IMR-90 (cell line): ENCODE data around the gene SLC35B2. TPM values are rescaled to one million over a fixed set of nuclear protein-coding genes. Genes with fewer than 3 reads are reported as not detected.

Experiments used
- ATAC-seq: fragments of 200-7000 bp; cut with Tn5 transposase; 2 replicates; pipeline ENCODE4 v1.9.1; 2020; ENCODE audit warnings: low read depth, mild to moderate bottlenecking, moderate library complexity
- BruUV-seq: library from RNA; stranded (reverse); fragments of 400-500 nt; replicated peaks from 2 replicates; lab custom pipeline; 2021; lab: Mats Ljungman, UMichigan
- CTCF ChIA-PET: fragments of 300-600 bp; formaldehyde crosslinking; extraction: SDS; loops from one replicate; lab custom pipeline; 2021; ENCODE audit warnings: antibody characterized with exemption; lab: Yijun Ruan, JAX
- POLR2A ChIA-PET: fragments of 300-600 bp; sonication (Branson Sonifier 250); formaldehyde crosslinking; loops from one replicate; lab custom pipeline; 2022; ENCODE audit warnings: antibody characterized with exemption; ENCODE audit not compliant: unreplicated experiment; lab: Charles Lee
- DNase-seq: peaks from one replicate; pipeline ENCODE4 v3.0.0; 2013
- H2AFZ ChIP-seq: replicated peaks from 2 replicates; pipeline ENCODE3; 2013; ENCODE audit warnings: low read length, mild to moderate bottlenecking; ENCODE audit not compliant: poor library complexity
- H2AK5ac ChIP-seq: 2 replicates; pipeline ENCODE4 v1.6.1; 2013; ENCODE audit warnings: low read depth, low read length, inconsistent platforms
- H2AK9ac ChIP-seq: replicated peaks from 2 replicates; pipeline ENCODE3; 2013; ENCODE audit warnings: mild to moderate bottlenecking, low read depth, low read length, moderate library complexity; ENCODE audit not compliant: poor library complexity
- H2BK120ac ChIP-seq: 2 replicates; pipeline ENCODE4 v1.6.1; 2013; ENCODE audit warnings: low read depth, low read length, inconsistent platforms
- H2BK15ac ChIP-seq: 3 replicates; pipeline ENCODE4 v1.6.1; 2013; ENCODE audit warnings: low read depth, low read length, inconsistent platforms
- H2BK20ac ChIP-seq: 2 replicates; pipeline ENCODE4 v1.6.1; 2013; ENCODE audit warnings: low read depth, mild to moderate bottlenecking, inconsistent platforms, low read length, moderate library complexity
- H2BK5ac ChIP-seq: 2 replicates; pipeline ENCODE4 v1.6.1; 2013; ENCODE audit warnings: mild to moderate bottlenecking, low read depth, low read length, inconsistent platforms; ENCODE audit not compliant: poor library complexity, severe bottlenecking
- H3K14ac ChIP-seq: replicated peaks from 2 replicates; pipeline ENCODE4 v1.6.1; 2013; ENCODE audit warnings: low read depth, low read length, inconsistent platforms
- H3K18ac ChIP-seq: 2 replicates; pipeline ENCODE4 v1.6.1; 2013; ENCODE audit warnings: low read depth, low read length, control low read depth
- H3K23ac ChIP-seq: 2 replicates; pipeline ENCODE4 v1.6.1; 2013; ENCODE audit warnings: low read depth, low read length, inconsistent platforms
- H3K27ac ChIP-seq: 2 replicates; pipeline ENCODE4 v1.5.1; 2013; ENCODE audit warnings: mild to moderate bottlenecking, control low read depth, low read length; ENCODE audit not compliant: insufficient read depth
- H3K27me3 ChIP-seq: 2 replicates; pipeline ENCODE4 v1.6.1; 2013; ENCODE audit warnings: low read length; ENCODE audit not compliant: control insufficient read depth, insufficient read depth
- H3K36me3 ChIP-seq: 2 replicates; pipeline ENCODE4 v1.6.1; 2013; ENCODE audit warnings: low read length, mixed read lengths; ENCODE audit not compliant: control insufficient read depth, insufficient read depth
- H3K4ac ChIP-seq: 2 replicates; pipeline ENCODE4 v1.6.1; 2013; ENCODE audit warnings: low read depth, low read length, inconsistent platforms
- H3K4me1 ChIP-seq: 2 replicates; pipeline ENCODE4 v1.6.1; 2013; ENCODE audit warnings: low read length, mixed read lengths; ENCODE audit not compliant: control insufficient read depth, insufficient read depth
- H3K4me2 ChIP-seq: 2 replicates; pipeline ENCODE4 v1.6.1; 2013; ENCODE audit warnings: low read depth, mild to moderate bottlenecking, control low read depth, low read length, moderate library complexity
- H3K4me3 ChIP-seq: 2 replicates; pipeline ENCODE4 v1.5.1; 2013; ENCODE audit warnings: low read depth, mild to moderate bottlenecking, control low read depth, low read length, moderate library complexity; ENCODE audit not compliant: insufficient read depth
- H3K56ac ChIP-seq: 2 replicates; pipeline ENCODE4 v1.6.1; 2013; ENCODE audit warnings: low read length, inconsistent platforms; ENCODE audit not compliant: insufficient read depth; ENCODE audit errors: extremely low read depth
- H3K79me1 ChIP-seq, 2 experiments: 2 replicates each; pipeline ENCODE4 v1.6.1; 2013; ENCODE audit warnings: low read length in 2 of 2, inconsistent platforms in 1 of 2, low read depth in 1 of 2
- H3K9ac ChIP-seq: 2 replicates; pipeline ENCODE4 v1.6.1; 2013; ENCODE audit warnings: low read depth, low read length, control low read depth
- H3K9me1 ChIP-seq: 2 replicates; pipeline ENCODE4 v1.6.1; 2013; ENCODE audit warnings: low read length, inconsistent platforms; ENCODE audit not compliant: insufficient read depth
- H3K9me3 ChIP-seq: 2 replicates; pipeline ENCODE4 v1.6.1; 2013; ENCODE audit warnings: low read length; ENCODE audit not compliant: control insufficient read depth, insufficient read depth
- H4K20me1 ChIP-seq: 2 replicates; pipeline ENCODE4 v1.6.1; 2013; ENCODE audit warnings: low read length, inconsistent platforms; ENCODE audit not compliant: insufficient read depth
- H4K5ac ChIP-seq: 2 replicates; pipeline ENCODE4 v1.6.1; 2013; ENCODE audit warnings: mild to moderate bottlenecking, low read depth, low read length, control low read depth
- H4K8ac ChIP-seq, 2 experiments: 2 replicates each; pipeline ENCODE4 v1.6.1; 2013; ENCODE audit warnings: low read depth in 2 of 2, low read length in 2 of 2, control low read depth in 1 of 2, inconsistent platforms in 1 of 2
- H4K91ac ChIP-seq: 2 replicates; pipeline ENCODE4 v1.6.1; 2013; ENCODE audit warnings: low read depth, low read length, inconsistent platforms; ENCODE audit not compliant: insufficient read depth
- FOS ChIP-seq: fragments of 150-350 bp; IDR thresholded peaks from 2 replicates; pipeline ENCODE4 v1.6.1; 2016; ENCODE audit warnings: low read depth, low read length
- SMC3 ChIP-seq: fragments of 150-350 bp; IDR thresholded peaks from 2 replicates; pipeline ENCODE4 v1.6.1; 2016; ENCODE audit warnings: low read depth, mild to moderate bottlenecking, antibody characterized with exemption, low read length, moderate library complexity
- WGBS, 2 experiments: methylation state at CpG; one replicate each; pipeline versions ENCODE4 v1.1.5 to v1.1.7; 2013; ENCODE audit warnings: missing lambda C conversion rate in 2 of 2; ENCODE audit not compliant: insufficient read length in 1 of 2; ENCODE audit errors: extremely low coverage in 2 of 2; 5-methylcytosine and 5-hydroxymethylcytosine counted together
- dilution Hi-C: fragments of 300-500 bp; cut with HindIII; formaldehyde crosslinking; loops from one replicate; pipeline ENCODE4 v1.14.3; 2018; ENCODE audit warnings: low sequenced_read_pairs; ENCODE audit not compliant: unreplicated experiment
- in situ Hi-C: fragments of 300-500 bp; cut with MboI; formaldehyde crosslinking; loops from 3 replicates; pipeline ENCODE4 v1.14.3; 2019; ENCODE audit warnings: low sequenced_read_pairs, inconsistent platforms, mixed read lengths
- intact Hi-C: fragments of 100-400 bp; cut with micrococcal nuclease; formaldehyde crosslinking; loops from 2 replicates; pipeline ENCODE4 v1.10.0; 2022
- polyA plus RNA-seq, 3 experiments: library from polyadenylated mRNA; depleted of rRNA; stranded (reverse); fragments of >200 nt; gene quantifications; 2 replicates each; pipeline ENCODE4 v1.2.3, GENCODE V29; 2012; ENCODE audit warnings: low replicate concordance in 1 of 3
- total RNA-seq: library from RNA; depleted of rRNA; stranded (reverse); fragments of >200 nt; gene quantifications from 2 replicates; pipeline ENCODE4 v1.2.3, GENCODE V29; 2012
- TF ChIP-seq, protein P1 (sequence below): fragments of 150-350 bp; IDR thresholded peaks from 2 replicates; pipeline ENCODE4 v1.6.1; 2016; ENCODE audit warnings: low read depth, mild to moderate bottlenecking, low read length, moderate library complexity, borderline replicate concordance

SLC35B2 gene
- total and polyA plus RNA-seq, 2 of the 4 experiments (the other 2 are of a cell fraction), result 51.4 to 89.9 TPM

DNA sequence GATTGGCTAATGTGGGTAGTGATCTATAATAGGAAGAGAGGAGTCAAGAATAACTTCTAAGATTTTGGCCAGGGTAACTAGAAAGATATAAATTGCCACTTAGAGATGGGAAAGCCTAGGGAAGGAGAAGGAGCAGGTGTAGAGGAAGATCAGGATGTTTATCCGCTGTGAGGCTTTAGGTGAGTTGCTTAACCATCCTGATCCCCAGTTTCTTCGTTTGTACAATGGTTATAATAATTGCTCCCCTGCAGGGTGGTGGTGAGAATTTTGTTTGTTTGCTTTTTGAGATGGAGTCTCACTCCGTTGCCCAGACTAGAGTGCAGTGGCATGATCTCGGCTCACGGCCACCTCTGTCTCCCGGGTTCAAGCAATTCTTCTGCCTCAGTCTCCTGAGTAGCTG is 43.0 kb downstream of the SLC35B2 start:
- Histone ChIP-seq H3K14ac (no peak overlapping the region), H3K4me3 (no peak overlapping the region), H2BK5ac (no peak overlapping the region), H3K4me1 (no peaks in the 10 kb centered on the region), H3K56ac (no peak overlapping the region), H2BK15ac (no peak overlapping the region), H2BK120ac (no peak overlapping the region), H2AK5ac (no peak overlapping the region), H3K79me1 (no peaks in the 10 kb centered on the region), H4K5ac (no peak overlapping the region), H2AK9ac (no peak overlapping the region), H3K18ac (no peak overlapping the region), H4K8ac (no peak overlapping the region), H4K20me1 (no peaks in the 10 kb centered on the region), H3K4me2 (no peak overlapping the region), H3K27ac (no peak overlapping the region), H3K9ac (no peak overlapping the region), H3K27me3 (peaks cover 22% of the 10 kb centered on the region), H4K91ac (no peak overlapping the region), H3K4ac (no peak overlapping the region), H2BK20ac (no peak overlapping the region), H3K36me3 (no peaks in the 10 kb centered on the region), H3K9me1 (no peaks in the 10 kb centered on the region), H2AFZ (no peak overlapping the region), H3K23ac (no peak overlapping the region), H3K9me3 (no peaks in the 10 kb centered on the region)
- ChIA-PET POLR2A (no interaction called here), CTCF (interaction anchor here (1.5 kb wide), 1 partner anchor 10 kb away, joined by 3 read pairs; no protein-coding TSS in a partner anchor)
- ATAC-seq, result no peak
- intact Hi-C loops, result no loop called here
- WGBS, 2 experiments, result no CpG with 5 or more reads among the region's 6 CpGs
- DNase-seq, result no peak
- no TSS peak for BruUV-seq
- no peak for TF ChIP-seq SMC3
- TF ChIP-seq FOS, result no peak
- TF ChIP-seq, protein P1, sequence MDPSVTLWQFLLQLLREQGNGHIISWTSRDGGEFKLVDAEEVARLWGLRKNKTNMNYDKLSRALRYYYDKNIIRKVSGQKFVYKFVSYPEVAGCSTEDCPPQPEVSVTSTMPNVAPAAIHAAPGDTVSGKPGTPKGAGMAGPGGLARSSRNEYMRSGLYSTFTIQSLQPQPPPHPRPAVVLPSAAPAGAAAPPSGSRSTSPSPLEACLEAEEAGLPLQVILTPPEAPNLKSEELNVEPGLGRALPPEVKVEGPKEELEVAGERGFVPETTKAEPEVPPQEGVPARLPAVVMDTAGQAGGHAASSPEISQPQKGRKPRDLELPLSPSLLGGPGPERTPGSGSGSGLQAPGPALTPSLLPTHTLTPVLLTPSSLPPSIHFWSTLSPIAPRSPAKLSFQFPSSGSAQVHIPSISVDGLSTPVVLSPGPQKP, result no peak
- in situ Hi-C loops, result no loop called here
- dilution Hi-C loops, result no loop called here
